CD14-positive monocyte (primary cell): Measurements from ENCODE around the gene FIGN. TPM values are rescaled to one million over a fixed set of nuclear protein-coding genes. Genes with fewer than 3 reads are reported as not detected.

ENCODE experiments used
- DNase-seq, 3 donors: peaks; one replicate each; pipeline ENCODE4 v3.0.0-alpha.2; 2011 to 2022
- H2AFZ ChIP-seq: 2 replicates; pipeline ENCODE4 v1.6.0; 2012; ENCODE audit warnings: mild to moderate bottlenecking, low read depth, low read length, inconsistent platforms; ENCODE audit not compliant: insufficient read depth, poor library complexity, severe bottlenecking
- H3K27ac ChIP-seq, 2 donors: 1 replicate in 1 of 2; 2 replicates in 1 of 2; pipeline ENCODE4 v1.5.1; 2012 to 2013; ENCODE audit warnings: low read length in 2 of 2, control low read depth in 1 of 2, inconsistent platforms in 1 of 2, low read depth in 1 of 2, mild to moderate bottlenecking in 1 of 2
- H3K27me3 ChIP-seq, 2 donors: one replicate each; pipeline versions ENCODE4 v1.6.0 to v1.6.1; 2011 to 2013; ENCODE audit warnings: low read length in 2 of 2; ENCODE audit not compliant: control insufficient read depth in 2 of 2, insufficient read depth in 2 of 2
- H3K36me3 ChIP-seq, 2 donors: replicated peaks in 1 of 2; 1 replicate in 1 of 2; 2 replicates in 1 of 2; pipeline versions ENCODE4 v1.5.1 to v1.6.1; 2012 to 2013; ENCODE audit warnings: low read length in 2 of 2, control low read depth in 1 of 2, inconsistent platforms in 1 of 2, mild to moderate bottlenecking in 1 of 2; ENCODE audit not compliant: insufficient read depth in 2 of 2, control insufficient read depth in 1 of 2
- H3K4me1 ChIP-seq, 2 donors: 1 replicate in 1 of 2; 2 replicates in 1 of 2; pipeline versions ENCODE4 v1.5.1 to v1.6.1; 2012 to 2013; ENCODE audit warnings: low read length in 2 of 2, control low read depth in 1 of 2, inconsistent platforms in 1 of 2, mild to moderate bottlenecking in 1 of 2, moderate library complexity in 1 of 2; ENCODE audit not compliant: insufficient read depth in 2 of 2, control insufficient read depth in 1 of 2
- H3K4me2 ChIP-seq: replicated peaks from 2 replicates; pipeline ENCODE3; 2012; ENCODE audit warnings: low read length, moderate library complexity, mild to moderate bottlenecking; ENCODE audit not compliant: poor library complexity, severe bottlenecking; ENCODE audit errors: extremely low read depth
- H3K4me3 ChIP-seq, 3 experiments: fragments of 200-600 bp in 1 of 3; sonication (generic) in 1 of 3; replicated peaks in 1 of 3; 1 replicate in 2 of 3; 2 replicates in 1 of 3; pipeline ENCODE4 v1.5.1; 2011 to 2013; ENCODE audit warnings: low read length in 3 of 3, mild to moderate bottlenecking in 3 of 3, control low read depth in 2 of 3, low read depth in 2 of 3, inconsistent platforms in 1 of 3, moderate library complexity in 1 of 3
- H3K79me2 ChIP-seq: 2 replicates; pipeline ENCODE4 v1.6.0; 2012; ENCODE audit warnings: mild to moderate bottlenecking, control low read depth, inconsistent platforms, low read length, moderate library complexity; ENCODE audit not compliant: insufficient read depth
- H3K9ac ChIP-seq: 2 replicates; pipeline ENCODE4 v1.6.0; 2017; ENCODE audit warnings: low read length, mild to moderate bottlenecking; ENCODE audit not compliant: insufficient read depth, poor library complexity, severe bottlenecking
- H3K9me3 ChIP-seq, 2 donors: replicated peaks in 1 of 2; 1 replicate in 1 of 2; 2 replicates in 1 of 2; pipeline versions ENCODE4 v1.5.1 to v1.6.1; 2012 to 2013; ENCODE audit warnings: low read length in 2 of 2, control low read depth in 1 of 2; ENCODE audit not compliant: control insufficient read depth in 1 of 2, insufficient read depth in 1 of 2
- H4K20me1 ChIP-seq: 2 replicates; pipeline ENCODE4 v1.6.0; 2012; ENCODE audit warnings: mild to moderate bottlenecking, low read length, control low read depth, moderate library complexity; ENCODE audit not compliant: insufficient read depth
- H3K27ac Mint-ChIP-seq, 7 donors: one replicate each; pipeline ENCODE4 v1.8.0; 2020; ENCODE audit warnings: mild to moderate bottlenecking in 7 of 7, mixed read lengths in 7 of 7, moderate library complexity in 6 of 7, inconsistent platforms in 2 of 7
- H3K27me3 Mint-ChIP-seq, 3 donors: one replicate each; pipeline ENCODE4 v1.8.0; 2021 to 2022; ENCODE audit warnings: low read depth in 3 of 3, mild to moderate bottlenecking in 3 of 3, mixed read lengths in 3 of 3, moderate library complexity in 3 of 3, inconsistent platforms in 1 of 3
- H3K36me3 Mint-ChIP-seq, 2 donors: one replicate each; pipeline ENCODE4 v1.8.0; 2020; ENCODE audit warnings: mixed read lengths in 2 of 2, inconsistent platforms in 1 of 2, mild to moderate bottlenecking in 1 of 2
- H3K4me1 Mint-ChIP-seq: one replicate; pipeline ENCODE4 v1.8.0; 2020; ENCODE audit warnings: mild to moderate bottlenecking, mixed read lengths
- H3K4me3 Mint-ChIP-seq, 2 donors: one replicate each; pipeline ENCODE4 v1.8.0; 2020; ENCODE audit warnings: mild to moderate bottlenecking in 2 of 2, mixed read lengths in 2 of 2, moderate library complexity in 1 of 2
- H3K9me3 Mint-ChIP-seq, 7 donors: one replicate each; pipeline ENCODE4 v1.8.0; 2020 to 2022; ENCODE audit warnings: mixed read lengths in 7 of 7, mild to moderate bottlenecking in 6 of 7, moderate library complexity in 6 of 7, inconsistent platforms in 2 of 7
- WGBS: methylation state at CpG from one replicate; pipeline ENCODE4 v1.1.5; 2013; ENCODE audit warnings: missing lambda C conversion rate; ENCODE audit not compliant: insufficient coverage; 5-methylcytosine and 5-hydroxymethylcytosine counted together
- intact Hi-C, 2 donors: fragments of 100-400 bp; cut with micrococcal nuclease; formaldehyde crosslinking; loops; one replicate each; pipeline versions ENCODE4 v1.15.0 to v1.15.1; 2023
- polyA plus RNA-seq, 3 donors: library from polyadenylated mRNA; depleted of rRNA in 1 of 3; unstranded in 2 of 3; stranded (reverse) in 1 of 3; fragments of 300-500 nt in 2 of 3; fragments of >200 nt in 1 of 3; fragmentation: Illumina TruSeq in 2 of 3; gene quantifications; 1 replicate in 2 of 3; 2 replicates in 1 of 3; pipeline ENCODE4 v1.2.3, GENCODE V29; 2012 to 2021
- TF ChIP-seq, protein P1 (sequence below): fragments of 200-600 bp; IDR thresholded peaks from one replicate; pipeline ENCODE4 v1.8.0; 2022; ENCODE audit warnings: antibody characterized with exemption, mild to moderate bottlenecking

Gene FIGN
- polyA plus RNA-seq, 3 donors, result not detected

DNA sequence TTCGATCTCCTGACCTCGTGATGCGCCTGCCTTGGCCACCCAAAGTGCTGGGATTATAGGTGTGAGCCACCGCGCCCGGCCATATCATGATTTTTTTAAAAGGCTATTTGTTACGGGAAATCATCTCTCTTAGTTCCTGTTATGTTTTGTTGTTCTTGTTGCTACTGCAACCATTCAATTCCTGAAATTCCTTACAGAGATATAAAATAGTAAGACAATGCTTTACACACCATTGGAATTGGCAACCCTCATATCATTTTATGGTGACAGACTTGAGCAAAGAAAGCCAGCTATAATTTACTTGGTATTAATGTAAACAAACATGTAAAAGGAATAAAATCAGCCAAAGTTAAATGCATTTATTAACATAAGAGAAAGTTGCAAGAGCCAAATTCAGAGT lies 163.0 kb downstream of the FIGN start:
- Histone ChIP-seq H3K27me3 (no peaks in the 10 kb centered on the region), H3K4me3 (no peak overlapping the region), H3K9me3 (peaks cover 0 to 14% of the 10 kb centered on the region in 2 donors), H2AFZ (no peak overlapping the region), H3K79me2 (no peaks in the 10 kb centered on the region), H3K4me1 (no peaks in the 10 kb centered on the region), H3K4me2 (no peak overlapping the region), H3K27ac (no peak overlapping the region), H4K20me1 (no peaks in the 10 kb centered on the region), H3K9ac (no peak overlapping the region), H3K36me3 (no peaks in the 10 kb centered on the region)
- WGBS, result 95% methylated on average over 4 of the region's 7 CpGs
- Mint-ChIP-seq H3K9me3 (peaks cover 0 to 14% (median 3%) of the 10 kb centered on the region in 7 donors), H3K27ac (no peak overlapping the region), H3K4me1 (no peaks in the 10 kb centered on the region), H3K4me3 (no peak overlapping the region), H3K27me3 (no peaks in the 10 kb centered on the region), H3K36me3 (no peaks in the 10 kb centered on the region)
- intact Hi-C loops, result no loop called here
- TF ChIP-seq, protein P1, sequence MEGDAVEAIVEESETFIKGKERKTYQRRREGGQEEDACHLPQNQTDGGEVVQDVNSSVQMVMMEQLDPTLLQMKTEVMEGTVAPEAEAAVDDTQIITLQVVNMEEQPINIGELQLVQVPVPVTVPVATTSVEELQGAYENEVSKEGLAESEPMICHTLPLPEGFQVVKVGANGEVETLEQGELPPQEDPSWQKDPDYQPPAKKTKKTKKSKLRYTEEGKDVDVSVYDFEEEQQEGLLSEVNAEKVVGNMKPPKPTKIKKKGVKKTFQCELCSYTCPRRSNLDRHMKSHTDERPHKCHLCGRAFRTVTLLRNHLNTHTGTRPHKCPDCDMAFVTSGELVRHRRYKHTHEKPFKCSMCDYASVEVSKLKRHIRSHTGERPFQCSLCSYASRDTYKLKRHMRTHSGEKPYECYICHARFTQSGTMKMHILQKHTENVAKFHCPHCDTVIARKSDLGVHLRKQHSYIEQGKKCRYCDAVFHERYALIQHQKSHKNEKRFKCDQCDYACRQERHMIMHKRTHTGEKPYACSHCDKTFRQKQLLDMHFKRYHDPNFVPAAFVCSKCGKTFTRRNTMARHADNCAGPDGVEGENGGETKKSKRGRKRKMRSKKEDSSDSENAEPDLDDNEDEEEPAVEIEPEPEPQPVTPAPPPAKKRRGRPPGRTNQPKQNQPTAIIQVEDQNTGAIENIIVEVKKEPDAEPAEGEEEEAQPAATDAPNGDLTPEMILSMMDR, result no peak
- DNase-seq, result no peak

DNA sequence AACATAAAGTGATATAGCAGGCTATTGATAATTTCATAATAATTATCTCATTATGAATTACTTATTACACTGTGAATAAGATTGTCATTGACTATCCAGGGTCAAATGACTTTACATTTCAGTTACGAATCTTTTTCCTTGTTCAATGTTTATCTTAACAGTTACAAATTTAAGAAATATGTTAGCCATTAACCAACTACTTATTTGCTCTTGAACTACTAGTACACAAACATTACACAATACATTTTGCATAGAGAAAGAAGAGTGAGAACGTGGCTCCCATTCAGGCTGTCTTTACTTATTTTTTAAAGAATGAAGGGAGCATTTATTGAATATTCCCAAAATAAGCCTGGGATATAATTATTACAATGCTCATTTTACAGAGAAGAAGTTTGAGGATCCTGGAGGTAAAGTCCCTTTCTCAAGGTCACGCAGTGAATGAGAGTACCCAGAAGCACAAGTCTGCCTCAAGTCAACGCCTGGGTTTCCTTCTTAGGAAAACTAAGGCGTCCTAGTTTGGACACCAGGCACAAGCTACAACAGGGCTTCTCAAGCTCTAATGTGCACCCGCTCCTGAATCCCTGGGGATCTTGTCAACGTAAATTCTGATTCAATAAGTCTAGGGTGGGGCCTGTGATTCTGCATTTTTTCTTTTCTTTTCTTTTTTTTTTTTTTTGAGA lies 164.2 kb downstream of the FIGN start:
- no peak overlapping the region for H2AFZ ChIP-seq
- Mint-ChIP-seq H3K4me3 (no peak overlapping the region), H3K27me3 (no peaks in the 10 kb centered on the region), H3K4me1 (no peaks in the 10 kb centered on the region), H3K9me3 (peaks cover 0 to 8% (median 4%) of the 10 kb centered on the region in 7 donors), H3K36me3 (no peaks in the 10 kb centered on the region), H3K27ac (no peak overlapping the region)
- H3K9ac ChIP-seq, result no peak overlapping the region
- no CpG with 5 or more reads among the region's 7 CpGs for WGBS
- no peak overlapping the region for H3K4me3 ChIP-seq
- no peaks in the 10 kb centered on the region for H3K4me1 ChIP-seq
- TF ChIP-seq, protein P1, result no peak
- H3K36me3 ChIP-seq, result no peaks in the 10 kb centered on the region
- no peaks in the 10 kb centered on the region for H3K79me2 ChIP-seq
- intact Hi-C loops, result no loop called here
- H3K27ac ChIP-seq, result no peak overlapping the region
- no peak for DNase-seq
- peaks cover 0 to 14% of the 10 kb centered on the region in 2 donors for H3K9me3 ChIP-seq
- H3K4me2 ChIP-seq, result no peak overlapping the region
- no peaks in the 10 kb centered on the region for H3K27me3 ChIP-seq
- H4K20me1 ChIP-seq, result no peaks in the 10 kb centered on the region
